Raji (cell line): ENCODE results near the gene ART3.
A peak's percentile ranks its signal among the peaks of the same experiment; 100 is the strongest.

Source experiments
- POLR2A ChIP-seq: IDR thresholded peaks from 2 replicates; pipeline ENCODE4 v1.6.1; 2011; ENCODE audit warnings: low read depth, low read length, control low read depth; ENCODE audit not compliant: insufficient read depth

The ART3 gene

DNA sequence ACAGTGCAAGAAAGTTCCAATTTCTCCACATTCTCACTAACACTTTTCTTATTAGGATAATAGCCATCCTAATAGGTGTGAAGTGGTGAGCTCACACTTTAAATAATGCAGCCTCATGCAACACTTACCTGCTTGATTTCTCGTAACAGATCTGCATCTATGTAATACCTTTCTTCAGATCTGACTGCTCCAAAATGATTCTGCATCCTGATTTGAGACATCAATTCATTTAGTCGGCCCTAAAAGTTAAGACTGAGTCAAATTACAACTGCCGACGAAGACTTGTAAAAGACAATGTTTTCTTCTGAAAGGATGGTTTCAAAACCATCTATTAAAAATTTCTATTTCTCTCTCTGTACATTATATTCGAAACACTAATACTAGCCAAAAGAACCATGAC lies 43.0 kb downstream of the ART3 start:
- no peak for TF ChIP-seq POLR2A

DNA sequence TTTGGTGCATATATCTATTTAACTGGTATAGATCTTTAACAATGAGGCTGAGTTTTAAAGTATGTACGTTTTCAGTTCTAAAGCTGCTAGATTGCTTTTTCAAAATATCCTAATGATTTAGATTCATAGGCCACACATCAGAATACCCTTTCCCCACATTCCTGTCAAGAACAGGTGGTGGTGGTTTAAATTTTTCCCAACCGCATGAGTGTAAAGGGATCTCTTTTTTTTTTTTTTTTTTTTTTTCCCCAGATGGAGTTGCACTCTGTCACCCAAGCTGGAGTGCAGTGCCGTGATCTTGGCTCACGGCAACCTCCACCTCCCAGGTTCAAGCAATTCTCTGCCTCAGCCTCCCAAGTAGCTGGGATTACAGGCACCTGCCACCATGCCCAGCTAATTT lies 45.7 kb downstream of the ART3 start:
- TF ChIP-seq POLR2A: no peak

DNA sequence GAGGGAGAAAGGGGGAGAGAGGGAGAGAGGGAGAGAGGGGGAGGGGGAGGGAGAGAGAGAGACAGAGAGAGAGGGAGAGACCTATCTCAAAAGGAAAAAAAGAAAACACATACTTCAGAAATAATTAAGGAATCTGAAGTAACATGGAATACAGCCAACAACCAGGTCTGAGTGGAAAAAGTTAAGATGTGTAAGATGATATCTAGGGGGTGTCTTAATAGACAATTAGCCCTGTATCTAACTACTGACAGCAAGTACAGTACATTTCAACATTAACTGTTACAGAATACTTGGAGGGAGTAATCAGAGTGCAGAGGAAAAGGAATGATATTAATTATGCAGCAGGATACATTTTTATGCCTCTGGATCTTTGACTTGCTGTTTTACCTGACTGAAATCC lies 51.3 kb downstream of the ART3 start:
- TF ChIP-seq POLR2A: no peak

DNA sequence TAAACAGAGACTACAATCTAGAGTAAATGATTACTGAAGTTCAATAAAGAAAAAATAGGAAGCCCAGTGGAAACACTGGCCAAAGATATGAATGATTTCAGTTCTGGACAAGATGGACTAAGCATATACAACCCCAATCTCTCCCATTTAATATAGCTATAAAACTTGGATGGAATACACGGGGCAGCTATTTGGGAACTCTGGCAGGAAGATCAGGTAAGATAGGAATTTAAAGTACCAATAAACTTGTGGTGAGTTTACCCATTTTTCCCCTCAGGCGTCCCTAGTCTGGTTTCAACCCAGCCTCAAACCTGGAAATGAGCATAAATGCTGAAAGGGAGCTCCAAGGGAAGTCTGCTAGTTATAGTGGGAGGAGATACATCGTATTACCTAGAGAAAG lies 53.2 kb downstream of the ART3 start:
- TF ChIP-seq POLR2A: no peak

DNA sequence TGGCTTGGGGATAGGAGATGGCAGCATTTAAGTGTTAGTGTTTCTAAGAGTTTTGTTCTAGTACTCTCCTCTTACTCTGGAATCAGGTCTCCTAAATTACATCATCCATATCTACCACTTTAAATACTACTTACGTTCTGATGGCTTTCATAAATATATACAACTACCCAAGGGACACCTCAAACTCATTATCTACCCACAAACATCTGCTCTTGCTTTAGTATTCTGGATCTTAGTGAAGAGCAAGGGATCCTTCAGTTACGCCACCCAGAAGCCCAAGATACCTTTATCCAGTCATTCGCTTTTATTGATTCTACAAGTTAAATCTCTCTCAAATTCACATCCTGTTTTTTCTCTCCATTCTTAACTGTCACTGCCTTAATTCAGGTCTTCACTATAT lies 66.7 kb downstream of the ART3 start:
- no peak for TF ChIP-seq POLR2A

DNA sequence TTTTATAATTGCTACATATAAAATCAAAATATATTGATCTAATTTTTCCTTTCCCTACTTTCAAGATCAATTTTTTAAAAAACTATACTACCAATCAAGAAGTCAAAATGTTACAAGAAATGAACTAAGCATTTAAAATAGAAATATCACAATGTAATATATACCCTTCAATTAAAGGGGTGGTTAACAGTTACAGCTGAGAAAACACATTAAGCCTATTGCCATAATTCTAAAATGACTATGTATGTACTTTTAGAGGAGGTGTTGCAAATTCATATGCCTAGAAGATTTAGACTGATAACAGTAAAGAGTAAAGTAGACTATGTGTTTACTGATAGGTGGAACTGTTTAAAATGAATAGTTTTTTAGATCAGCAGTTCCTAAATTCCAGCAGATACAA lies 70.0 kb downstream of the ART3 start:
- TF ChIP-seq POLR2A: no peak

DNA sequence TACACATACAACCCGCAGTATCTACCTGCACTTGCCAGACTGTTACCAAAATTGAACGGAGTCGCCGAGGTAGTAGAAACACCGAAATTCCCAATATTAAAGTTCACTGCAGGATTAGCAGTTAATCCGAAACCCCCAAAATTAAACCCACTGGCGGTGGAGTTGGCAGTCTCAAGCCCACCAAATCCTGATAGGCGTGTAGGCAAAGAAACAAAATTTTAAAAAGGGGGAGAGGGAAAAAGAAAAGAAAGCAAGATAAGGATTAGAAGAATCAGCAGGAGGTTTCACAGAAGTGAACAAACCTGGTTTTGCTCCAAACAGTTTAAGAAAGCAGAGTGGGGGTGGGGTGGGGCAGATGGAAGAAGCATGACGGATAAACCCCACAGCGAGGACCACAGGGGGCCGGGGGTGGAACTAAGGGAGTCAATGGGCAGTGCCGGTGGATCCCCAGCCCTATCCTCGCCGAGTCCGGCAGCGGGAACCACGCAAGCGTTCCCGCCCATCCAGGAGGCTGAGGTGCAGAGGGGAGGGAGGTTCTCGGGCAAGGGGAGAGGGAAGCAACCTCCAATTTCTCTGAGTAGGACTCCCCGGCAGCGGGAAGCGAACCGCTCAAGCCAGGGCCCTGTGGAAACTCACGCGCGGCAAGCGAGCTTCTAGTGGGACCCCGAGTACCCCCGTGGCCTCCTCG lies 73.1 kb downstream of the ART3 start:
- TF ChIP-seq POLR2A: no peak

DNA sequence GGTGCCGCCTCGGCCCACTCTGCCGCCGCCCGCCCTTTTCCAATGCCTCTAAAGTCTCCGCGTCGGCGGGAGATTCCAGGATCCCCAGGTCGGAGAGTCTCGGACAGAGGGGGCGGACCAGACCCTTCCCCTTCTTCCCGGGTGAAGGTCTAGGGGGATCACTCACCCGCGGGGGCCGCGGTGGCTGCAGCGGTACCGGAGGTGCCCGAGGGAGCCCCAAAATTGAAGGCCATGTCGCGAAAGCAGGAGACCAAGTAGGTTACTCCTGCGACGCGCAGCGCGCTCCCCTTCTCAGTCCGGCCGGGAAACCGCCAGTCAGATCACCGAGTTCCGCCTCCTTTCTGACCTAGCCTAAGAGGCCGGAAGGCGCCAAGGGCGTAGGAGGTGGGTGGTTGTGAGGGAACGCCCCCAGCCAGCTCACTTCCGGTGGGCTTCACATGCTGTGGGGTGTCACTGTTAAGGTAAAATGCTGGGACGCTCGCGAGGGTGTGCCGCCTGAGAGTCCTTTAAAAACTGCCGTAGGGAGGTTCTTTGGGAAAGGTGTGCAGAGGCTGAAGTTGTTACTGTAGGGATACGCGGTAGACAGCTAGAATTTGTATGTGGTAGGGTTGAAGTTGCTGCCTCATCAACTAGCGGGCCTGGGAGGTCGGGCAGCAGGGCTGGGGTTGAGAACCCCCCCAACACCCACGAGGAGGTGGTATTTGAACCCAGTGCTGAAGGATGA lies 73.8 kb downstream of the ART3 start, which contains the start of gene NUP54:
TSS of gene NUP54 (minus strand) at position 256 of the 724 bp plus-strand sequence. CDS start at position 233, 23 bp downstream.
- TF ChIP-seq POLR2A: peak; percentile 90

DNA sequence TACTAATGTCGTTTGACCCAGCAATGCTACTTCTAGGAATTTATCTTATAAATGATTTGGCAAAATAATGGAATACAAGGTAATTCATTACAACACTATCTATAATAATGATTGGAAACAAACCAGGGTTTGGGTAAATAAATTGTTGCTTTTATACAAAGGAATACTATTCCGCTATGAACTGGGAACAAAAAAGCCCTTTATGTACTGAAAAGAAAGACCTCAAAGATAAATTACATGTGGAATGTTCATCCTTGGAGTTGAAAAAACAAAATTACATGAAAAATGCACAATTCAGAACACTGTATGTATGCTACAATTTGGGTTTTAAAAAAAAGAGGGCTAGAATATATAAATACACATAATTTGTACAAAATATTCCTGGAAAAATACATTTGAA lies 78.8 kb downstream of the ART3 start:
- TF ChIP-seq POLR2A: no peak

DNA sequence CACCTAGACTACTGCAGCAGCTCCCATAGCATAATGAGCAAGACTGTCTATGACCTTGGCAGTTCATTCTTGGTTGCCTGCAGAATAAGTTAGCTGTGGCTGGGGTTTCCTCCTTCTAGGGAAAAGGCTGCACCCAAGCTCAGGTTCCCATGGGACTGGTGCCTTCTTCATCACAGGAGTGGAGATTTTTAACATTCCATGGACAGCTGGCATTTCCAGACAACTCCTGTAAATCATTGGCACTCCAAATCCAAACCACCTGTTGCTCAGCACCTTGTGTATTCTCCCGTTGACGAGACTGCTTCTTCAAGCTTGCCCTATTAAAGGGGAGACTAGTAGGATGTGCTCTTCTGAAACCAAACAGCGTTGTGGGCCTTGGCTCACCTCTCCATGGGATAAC lies 81.5 kb downstream of the ART3 start:
- TF ChIP-seq POLR2A: no peak

DNA sequence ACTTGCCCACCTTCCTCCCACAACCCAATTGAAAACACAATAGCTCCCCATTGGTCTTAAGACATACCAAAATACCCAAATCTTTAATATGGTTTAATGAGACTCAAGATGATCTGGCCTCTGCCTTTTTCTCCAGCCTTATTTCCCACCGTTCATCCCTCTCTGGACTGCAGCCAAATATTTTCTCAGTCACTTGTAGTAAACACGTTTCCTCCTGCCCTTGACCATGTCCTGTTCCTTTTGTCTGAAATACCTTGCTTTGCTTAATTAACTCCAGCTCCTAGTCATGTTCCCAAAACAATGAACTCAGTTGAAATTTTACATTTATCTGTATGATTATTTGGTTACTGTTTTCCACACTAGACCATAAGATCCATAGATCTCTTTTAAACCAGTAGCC lies 82.1 kb downstream of the ART3 start:
- TF ChIP-seq POLR2A: no peak

DNA sequence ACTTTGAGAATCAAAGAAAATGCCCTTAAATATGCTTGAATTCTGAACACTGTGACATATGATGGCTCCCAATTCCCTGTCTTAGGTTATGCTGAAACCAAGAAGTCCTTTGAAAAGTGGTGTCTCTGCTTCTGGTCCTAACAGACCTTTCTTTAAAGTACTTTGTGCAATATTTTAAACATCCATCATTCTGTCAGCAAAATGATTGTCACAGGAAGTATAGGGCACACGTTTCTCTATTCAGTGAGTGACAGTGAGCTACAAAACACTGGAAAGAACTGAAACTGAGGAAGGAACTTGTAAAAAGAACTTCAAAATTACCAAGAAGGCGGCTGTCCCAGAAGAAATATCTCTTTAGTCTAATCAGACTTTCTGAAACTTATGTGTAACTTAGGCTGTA lies 85.8 kb downstream of the ART3 start:
- TF ChIP-seq POLR2A: no peak
